Placental pericyte (primary cell): ENCODE measurements around the gene ZNF415. TPM values are rescaled to one million over a fixed set of nuclear protein-coding genes. Genes with fewer than 3 reads are reported as not detected.

Experiments
- total RNA-seq: library from RNA; depleted of rRNA; stranded (reverse); fragments of >200 nt; gene quantifications from 2 replicates; pipeline ENCODE4 v1.2.3, GENCODE V29; 2012

Gene ZNF415
- total RNA-seq, result 2.7 and 7.0 TPM in 2 replicates

GRCh38 chr19:53132141-53132991, at the start of gene ZNF415:
ZNF415 (minus strand) TSS chr19:53132910; CDS start chr19:53122676, 10,234 bp downstream.

GRCh38 chr19:53103234-53104203, 29.2 kb downstream of the ZNF415 start, which contains the start of gene ZNF160:
ZNF160 (minus strand) TSS chr19:53103422; CDS start chr19:53086276, 17,146 bp downstream.

Other genes with a start within 250 kb of the ZNF415 start
- 7.2 and 11.2 TPM in 2 replicates for gene ZNF320, start 235.3 kb downstream of the ZNF415 start, total RNA-seq
- gene ZNF888, start 209.5 kb downstream of the ZNF415 start, total RNA-seq, result 2.8 and 4.7 TPM in 2 replicates
- gene ZNF816, start 170.0 kb downstream of the ZNF415 start, total RNA-seq, result 7.4 and 8.2 TPM in 2 replicates
- gene ERVV-1, start 119.0 kb downstream of the ZNF415 start, total RNA-seq, result not detected in 2 replicates
- not detected in 2 replicates for gene ERVV-2, start 88.2 kb downstream of the ZNF415 start, total RNA-seq
- gene ZNF160, start 29.5 kb downstream of the ZNF415 start, total RNA-seq, result 32.8 and 32.9 TPM in 2 replicates
- gene ZNF347, start 26.1 kb upstream of the ZNF415 start, total RNA-seq, result 6.6 and 8.0 TPM in 2 replicates
- 2.6 and 3.1 TPM in 2 replicates for gene ZNF665, start 60.4 kb upstream of the ZNF415 start, total RNA-seq
- 22.5 and 26.7 TPM in 2 replicates for gene ZNF677, start 122.0 kb upstream of the ZNF415 start, total RNA-seq
- not detected in 2 replicates for gene VN1R2, start 125.4 kb upstream of the ZNF415 start, total RNA-seq
- not detected in 2 replicates for gene VN1R4, start 134.8 kb upstream of the ZNF415 start, total RNA-seq
- gene ZNF845, start 200.8 kb upstream of the ZNF415 start, total RNA-seq, result 5.0 and 8.3 TPM in 2 replicates
- gene ZNF525, start 232.8 kb upstream of the ZNF415 start, total RNA-seq, result 3.1 and 11.6 TPM in 2 replicates